Measurements from ENCODE around the gene NR5A1.

NR5A1 gene

DNA sequence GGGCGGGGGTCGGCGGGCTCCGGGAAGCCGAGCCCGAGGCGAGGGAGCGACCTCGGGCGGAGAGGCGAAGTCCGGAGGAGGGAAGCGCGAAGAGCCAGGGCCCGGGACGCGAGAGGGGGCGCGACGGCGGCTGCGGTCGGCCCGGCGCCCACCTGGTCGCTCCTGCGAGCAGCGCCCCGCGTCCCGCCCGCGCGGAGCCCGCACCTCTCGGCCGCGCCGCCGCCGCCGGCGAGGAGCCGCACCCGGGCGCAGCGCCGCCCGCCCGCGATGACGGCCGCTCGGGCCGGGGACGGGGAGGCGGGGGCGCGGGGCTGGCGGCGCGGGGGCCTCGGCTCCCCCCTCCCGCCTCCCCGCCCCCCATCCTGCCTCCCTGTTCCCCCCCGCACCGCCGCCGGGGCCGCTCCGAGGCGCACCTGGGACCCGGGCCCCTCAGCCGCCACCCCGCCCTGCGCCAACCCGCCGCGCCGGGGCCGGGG is 2.6 kb downstream of the NR5A1 start:
- Histone ChIP-seq H3K4me1 (ENCODE audit: control insufficient read depth, low read length) (no peaks in the 10 kb centered on the region), H3F3A (ENCODE audit: control insufficient read depth, insufficient read depth) (no peaks in the 10 kb centered on the region), H3K9me2 (replicated peaks; ENCODE audit: control insufficient read depth, low read length) (no peaks in the 10 kb centered on the region), H3K27ac (ENCODE audit: low read depth, low read length) (no peak overlapping the region), H3K79me2 (ENCODE audit: control insufficient read depth, low read length) (no peaks in the 10 kb centered on the region), H4K20me1 (ENCODE audit: control insufficient read depth, insufficient read depth, low read depth, low read length) (no peaks in the 10 kb centered on the region), H3K4me3 (ENCODE audit: low read length) (no peak overlapping the region), H3K4me2 (ENCODE audit: low read length) (no peak overlapping the region), H3K27me3 (ENCODE audit: control insufficient read depth, low read length) (no peaks in the 10 kb centered on the region), H3K36me3 (ENCODE audit: control insufficient read depth, low read length) (no peaks in the 10 kb centered on the region), H3K9me3 (ENCODE audit: control insufficient read depth, insufficient read depth, low read length) (no peaks in the 10 kb centered on the region)
- TF ChIP-seq EZH2phosphoT487 (IDR thresholded peaks at IDR 0.05; ENCODE audit: borderline replicate concordance, low read length) (no peak), CTCF (IDR thresholded peaks at IDR 0.05; ENCODE audit: low read depth, low read length, poor library complexity, severe bottlenecking) (no peak)

GRCh38 chr9:124503713-124504529 is 3.3 kb downstream of the NR5A1 start:
- Histone ChIP-seq H3K9me2 (replicated peaks; ENCODE audit: control insufficient read depth, low read length) (no peaks in the 10 kb centered on the region), H4K20me1 (ENCODE audit: control insufficient read depth, insufficient read depth, low read depth, low read length) (no peaks in the 10 kb centered on the region), H3K79me2 (ENCODE audit: control insufficient read depth, low read length) (no peaks in the 10 kb centered on the region), H3K36me3 (ENCODE audit: control insufficient read depth, low read length) (no peaks in the 10 kb centered on the region), H3F3A (ENCODE audit: control insufficient read depth, insufficient read depth) (no peaks in the 10 kb centered on the region), H3K4me1 (ENCODE audit: control insufficient read depth, low read length) (no peaks in the 10 kb centered on the region), H3K27ac (ENCODE audit: low read depth, low read length) (no peak overlapping the region), H3K9me3 (ENCODE audit: control insufficient read depth, insufficient read depth, low read length) (no peaks in the 10 kb centered on the region), H3K4me3 (ENCODE audit: low read length) (no peak overlapping the region), H3K4me2 (ENCODE audit: low read length) (no peak overlapping the region), H3K27me3 (ENCODE audit: control insufficient read depth, low read length) (no peaks in the 10 kb centered on the region)
- TF ChIP-seq CTCF (IDR thresholded peaks at IDR 0.05; ENCODE audit: low read depth, low read length, poor library complexity, severe bottlenecking) = no peak
- TF ChIP-seq EZH2phosphoT487 (IDR thresholded peaks at IDR 0.05; ENCODE audit: borderline replicate concordance, low read length) = no peak

DNA sequence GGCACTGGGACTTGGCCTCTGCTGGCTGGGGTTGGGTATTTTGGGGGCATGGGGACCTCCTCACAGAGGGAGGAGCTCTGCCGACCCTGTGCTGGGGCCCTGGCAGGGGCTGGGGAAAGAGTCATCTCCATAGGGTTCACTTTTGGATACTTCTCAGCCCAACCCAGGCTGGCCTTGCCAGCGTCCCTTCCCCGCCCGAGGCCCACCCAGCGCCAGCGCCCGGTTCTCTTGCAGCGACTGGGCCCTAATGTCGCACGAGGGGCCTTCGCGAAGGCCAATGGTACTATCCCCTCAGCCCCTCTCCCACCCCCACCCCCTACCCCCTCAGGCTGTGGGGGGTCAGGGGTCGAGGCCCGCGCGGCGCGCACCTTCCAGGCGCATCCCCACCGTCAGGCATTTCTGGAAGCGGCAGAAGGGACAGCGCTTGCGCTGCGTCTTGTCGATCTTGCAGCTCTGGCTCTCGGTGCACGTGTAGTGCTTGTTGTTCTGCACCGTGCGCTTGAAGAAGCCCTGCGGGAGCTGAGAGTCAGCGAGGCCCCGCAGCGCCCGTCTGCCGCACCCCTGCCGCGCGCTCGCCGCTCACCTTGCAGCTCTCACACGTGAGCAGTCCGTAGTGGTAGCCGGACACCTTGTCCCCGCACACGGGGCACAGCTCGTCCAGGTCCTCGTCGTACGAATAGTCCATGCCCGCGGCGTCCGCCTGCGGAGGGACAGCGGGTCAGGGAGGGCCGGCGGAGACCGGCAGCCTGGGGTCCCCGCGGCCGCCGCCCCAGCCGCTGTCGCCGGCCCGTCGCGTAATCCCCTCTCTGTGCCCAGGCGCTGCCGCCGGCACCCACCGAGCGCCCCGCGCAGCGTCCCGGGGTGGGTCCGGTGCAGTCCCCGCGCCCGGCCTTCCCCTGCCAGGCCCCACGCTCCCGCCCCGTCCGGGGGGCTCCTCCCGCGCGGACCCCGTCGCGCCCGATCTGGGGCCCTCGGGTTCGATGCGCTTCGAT is 4.2 kb downstream of the NR5A1 start:
- Histone ChIP-seq H3K79me2 (ENCODE audit: control insufficient read depth, low read length) (no peaks in the 10 kb centered on the region), H3K27me3 (ENCODE audit: control insufficient read depth, low read length) (no peaks in the 10 kb centered on the region), H3K4me2 (ENCODE audit: low read length) (no peak overlapping the region), H3K4me3 (ENCODE audit: low read length) (no peak overlapping the region), H3K4me1 (ENCODE audit: control insufficient read depth, low read length) (no peaks in the 10 kb centered on the region), H3K9me2 (replicated peaks; ENCODE audit: control insufficient read depth, low read length) (no peaks in the 10 kb centered on the region), H3K36me3 (ENCODE audit: control insufficient read depth, low read length) (no peaks in the 10 kb centered on the region), H3K27ac (ENCODE audit: low read depth, low read length) (no peak overlapping the region), H3F3A (ENCODE audit: control insufficient read depth, insufficient read depth) (no peaks in the 10 kb centered on the region), H4K20me1 (ENCODE audit: control insufficient read depth, insufficient read depth, low read depth, low read length) (no peaks in the 10 kb centered on the region), H3K9me3 (ENCODE audit: control insufficient read depth, insufficient read depth, low read length) (no peaks in the 10 kb centered on the region)
- TF ChIP-seq CTCF (IDR thresholded peaks at IDR 0.05; ENCODE audit: low read depth, low read length, poor library complexity, severe bottlenecking) = no peak
- no peak for TF ChIP-seq EZH2phosphoT487 (IDR thresholded peaks at IDR 0.05; ENCODE audit: borderline replicate concordance, low read length)

Data from DOHH2 (cell line).